ENCODE results near the gene HMOX1. TPM values are rescaled to one million over a fixed set of nuclear protein-coding genes. Genes with fewer than 3 reads are reported as not detected.

HMOX1 gene
- total RNA-seq, 6 experiments from 2014 or later: 15.7 to 255 (median 47.2) TPM

DNA sequence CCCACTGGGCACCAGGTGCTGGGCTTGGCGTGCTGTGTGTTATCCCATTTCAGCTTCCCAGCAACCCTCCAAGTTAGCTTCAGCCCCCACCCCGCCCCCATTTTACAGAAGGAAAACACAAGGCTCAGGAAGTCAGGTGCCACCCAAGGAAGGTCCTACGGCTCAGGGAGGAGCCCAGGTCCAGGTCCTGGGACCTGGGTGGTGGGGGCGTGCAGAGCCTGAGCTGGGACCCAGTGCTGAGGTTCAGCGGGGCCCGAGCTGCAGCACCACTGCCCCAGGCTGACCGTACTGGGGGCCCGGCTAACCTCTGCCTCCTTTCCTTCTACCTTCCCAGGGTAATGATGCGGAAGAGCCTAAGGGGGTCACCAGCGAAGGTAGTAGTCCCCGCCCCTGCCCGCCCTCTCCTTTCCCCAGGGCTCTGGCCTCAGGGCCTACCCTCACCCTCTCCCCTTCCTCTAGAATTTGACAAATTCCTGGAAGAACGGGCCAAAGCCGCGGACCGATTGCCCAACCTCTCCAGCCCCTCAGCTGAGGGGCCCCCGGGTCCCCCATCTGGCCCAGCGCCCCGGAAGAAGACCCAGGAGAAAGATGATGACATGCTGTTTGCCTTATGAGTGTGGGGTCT is 34.2 kb upstream of the HMOX1 start:
- H3K36me3 ChIP-seq: peaks cover 0 to 19% (median 9%) of the 10 kb centered on the region in 4 donors
- ATAC-seq (no peak), DNase-seq (no peak)
- no peak overlapping the region for H3K27ac ChIP-seq
- intact Hi-C loops (cut with DNase I): loop anchor here in 1 of 2 donors (10.0 kb wide), 1 partner anchor 228 kb away; no protein-coding TSS in a partner anchor
- WGBS (ENCODE audit: insufficient coverage, low coverage, low lambda C conversion rate, missing lambda C conversion rate): 93% methylated on average over 5 of the region's 19 CpGs
- no peak for TF ChIP-seq POLR2A (IDR thresholded peaks at IDR 0.05)
- H3K9me3 ChIP-seq: no peaks in the 10 kb centered on the region
- H3K4me3 ChIP-seq: no peak overlapping the region
- H3K4me1 ChIP-seq: peaks cover 0 to 15% (median 0%) of the 10 kb centered on the region in 4 donors
- no peaks in the 10 kb centered on the region for H3K27me3 ChIP-seq

DNA sequence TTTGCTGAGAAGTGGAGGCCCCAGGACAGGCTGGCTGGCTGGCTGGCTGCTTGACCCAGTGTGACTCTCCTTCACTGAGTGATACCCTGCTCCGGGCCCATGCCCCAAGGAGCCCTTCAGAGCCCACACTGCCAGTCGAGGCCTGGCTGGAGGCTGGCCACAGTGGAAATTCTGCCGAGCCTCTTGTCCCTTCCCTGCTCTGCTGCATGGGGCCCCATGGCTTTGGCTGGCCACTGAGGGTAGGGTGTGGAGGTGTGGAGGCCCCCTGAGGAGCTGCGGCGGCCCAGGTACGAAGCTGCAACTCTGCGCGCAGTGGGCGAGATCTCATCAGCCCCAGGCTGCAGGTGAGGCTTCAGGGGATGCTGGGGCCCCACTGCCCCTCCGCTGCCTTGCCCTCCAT is 33.4 kb upstream of the HMOX1 start:
- H3K4me3 ChIP-seq: no peak overlapping the region
- H3K27ac ChIP-seq: no peak overlapping the region
- H3K4me1 ChIP-seq: peaks cover 0 to 20% (median 0%) of the 10 kb centered on the region in 4 donors
- H3K36me3 ChIP-seq: peaks cover 0 to 16% (median 9%) of the 10 kb centered on the region in 4 donors
- no CpG with 5 or more reads among the region's 10 CpGs for WGBS (ENCODE audit: insufficient coverage, low coverage, low lambda C conversion rate, missing lambda C conversion rate)
- intact Hi-C loops (cut with DNase I): loop anchor here in 1 of 2 donors (10.0 kb wide), 1 partner anchor 227 kb away; no protein-coding TSS in a partner anchor
- H3K9me3 ChIP-seq: no peaks in the 10 kb centered on the region
- DNase-seq: no peak
- ATAC-seq: no peak
- no peaks in the 10 kb centered on the region for H3K27me3 ChIP-seq
- no peak for TF ChIP-seq POLR2A (IDR thresholded peaks at IDR 0.05)
- TF ChIP-seq, protein P1, sequence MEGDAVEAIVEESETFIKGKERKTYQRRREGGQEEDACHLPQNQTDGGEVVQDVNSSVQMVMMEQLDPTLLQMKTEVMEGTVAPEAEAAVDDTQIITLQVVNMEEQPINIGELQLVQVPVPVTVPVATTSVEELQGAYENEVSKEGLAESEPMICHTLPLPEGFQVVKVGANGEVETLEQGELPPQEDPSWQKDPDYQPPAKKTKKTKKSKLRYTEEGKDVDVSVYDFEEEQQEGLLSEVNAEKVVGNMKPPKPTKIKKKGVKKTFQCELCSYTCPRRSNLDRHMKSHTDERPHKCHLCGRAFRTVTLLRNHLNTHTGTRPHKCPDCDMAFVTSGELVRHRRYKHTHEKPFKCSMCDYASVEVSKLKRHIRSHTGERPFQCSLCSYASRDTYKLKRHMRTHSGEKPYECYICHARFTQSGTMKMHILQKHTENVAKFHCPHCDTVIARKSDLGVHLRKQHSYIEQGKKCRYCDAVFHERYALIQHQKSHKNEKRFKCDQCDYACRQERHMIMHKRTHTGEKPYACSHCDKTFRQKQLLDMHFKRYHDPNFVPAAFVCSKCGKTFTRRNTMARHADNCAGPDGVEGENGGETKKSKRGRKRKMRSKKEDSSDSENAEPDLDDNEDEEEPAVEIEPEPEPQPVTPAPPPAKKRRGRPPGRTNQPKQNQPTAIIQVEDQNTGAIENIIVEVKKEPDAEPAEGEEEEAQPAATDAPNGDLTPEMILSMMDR (IDR thresholded peaks at IDR 0.05): no peak

GRCh38 chr22:35348026-35348590 is 32.8 kb upstream of the HMOX1 start:
- TF ChIP-seq POLR2A (IDR thresholded peaks at IDR 0.05): no peak
- 0% methylated on average over 1 of the region's 18 CpGs for WGBS (ENCODE audit: insufficient coverage, low coverage, low lambda C conversion rate, missing lambda C conversion rate)
- DNase-seq (no peak), ATAC-seq (no peak)
- Histone ChIP-seq H3K9me3 (no peaks in the 10 kb centered on the region), H3K4me1 (peaks cover 0 to 20% (median 0%) of the 10 kb centered on the region in 4 donors), H3K27me3 (no peaks in the 10 kb centered on the region), H3K4me3 (no peak overlapping the region), H3K36me3 (peaks cover 0 to 15% (median 9%) of the 10 kb centered on the region in 4 donors), H3K27ac (no peak overlapping the region)
- intact Hi-C loops (cut with DNase I): loop anchor here in 1 of 2 donors (10.0 kb wide), 1 partner anchor 227 kb away; no protein-coding TSS in a partner anchor

DNA sequence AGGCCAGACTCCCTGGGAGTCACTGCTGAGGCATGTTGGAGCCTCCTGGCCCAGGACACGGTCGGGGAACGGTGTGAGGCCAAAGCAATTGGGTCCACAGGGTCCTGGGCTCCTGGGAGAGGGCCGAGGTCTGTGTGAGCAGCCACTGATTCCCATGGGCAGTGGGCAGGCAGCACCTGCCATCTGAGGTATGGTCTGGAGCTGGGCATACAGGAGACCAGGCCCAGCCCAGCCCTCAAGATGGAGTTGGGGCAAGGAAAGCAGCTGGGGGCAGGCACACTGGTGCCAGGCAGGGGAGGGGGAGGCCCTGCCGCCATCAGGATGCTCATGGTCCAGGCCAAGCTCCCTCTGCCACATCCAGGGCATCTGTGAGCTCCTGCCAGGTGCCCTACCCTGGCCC is 32.2 kb upstream of the HMOX1 start:
- ATAC-seq (no peak), DNase-seq (peak in 1 of 3 donors; percentile 51)
- no CpG with 5 or more reads among the region's 5 CpGs for WGBS (ENCODE audit: insufficient coverage, low coverage, low lambda C conversion rate, missing lambda C conversion rate)
- TF ChIP-seq, protein P1 (IDR thresholded peaks at IDR 0.05): no peak
- TF ChIP-seq POLR2A (IDR thresholded peaks at IDR 0.05): no peak
- Histone ChIP-seq H3K27me3 (no peaks in the 10 kb centered on the region), H3K4me3 (no peak overlapping the region), H3K36me3 (peaks cover 0 to 15% (median 9%) of the 10 kb centered on the region in 4 donors), H3K4me1 (peaks cover 0 to 20% (median 0%) of the 10 kb centered on the region in 4 donors), H3K27ac (no peak overlapping the region), H3K9me3 (no peaks in the 10 kb centered on the region)
- intact Hi-C loops (cut with DNase I): loop anchor here in 1 of 2 donors (10.0 kb wide), 1 partner anchor 226 kb away; no protein-coding TSS in a partner anchor

DNA sequence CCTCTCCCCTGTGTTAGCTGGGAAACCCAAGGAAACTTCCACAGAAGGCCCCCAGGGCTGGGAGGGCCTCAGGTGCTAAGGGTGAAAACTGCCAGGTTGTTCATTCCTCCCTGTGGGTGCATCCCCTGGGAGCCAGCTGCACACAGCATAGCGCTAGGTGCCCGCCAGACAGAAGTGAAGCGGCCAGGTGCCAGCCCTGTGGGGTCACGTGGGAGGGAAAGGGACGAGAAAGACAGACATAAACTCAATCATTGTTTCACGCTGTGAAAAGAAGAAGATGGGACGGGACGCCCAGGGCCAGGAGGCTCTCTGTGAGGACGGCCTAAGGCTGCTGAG is 31.6 kb upstream of the HMOX1 start:
- H3K27ac ChIP-seq: no peak overlapping the region
- intact Hi-C loops (cut with DNase I): loop anchor here in 1 of 2 donors (10.0 kb wide), 1 partner anchor 225 kb away; no protein-coding TSS in a partner anchor
- no peak overlapping the region for H3K4me3 ChIP-seq
- H3K27me3 ChIP-seq: no peaks in the 10 kb centered on the region
- ATAC-seq (no peak), DNase-seq (peak in 1 of 3 donors; percentile 59)
- peaks cover 0 to 10% (median 5%) of the 10 kb centered on the region in 4 donors for H3K36me3 ChIP-seq
- no peak for TF ChIP-seq POLR2A (IDR thresholded peaks at IDR 0.05)
- TF ChIP-seq, protein P1 (IDR thresholded peaks at IDR 0.05): no peak
- H3K9me3 ChIP-seq: no peaks in the 10 kb centered on the region
- H3K4me1 ChIP-seq: peaks cover 0 to 20% (median 0%) of the 10 kb centered on the region in 4 donors
- WGBS (ENCODE audit: insufficient coverage, low coverage, low lambda C conversion rate, missing lambda C conversion rate): 44% methylated on average over 4 of the region's 9 CpGs
